ENCODE measurements around the gene HES6. TPM values are rescaled to one million over a fixed set of nuclear protein-coding genes. Genes with fewer than 3 reads are reported as not detected.

The HES6 gene
- total RNA-seq, 4 donors from 2014 or later = 10.2 to 17.0 (median 11.2) TPM

DNA sequence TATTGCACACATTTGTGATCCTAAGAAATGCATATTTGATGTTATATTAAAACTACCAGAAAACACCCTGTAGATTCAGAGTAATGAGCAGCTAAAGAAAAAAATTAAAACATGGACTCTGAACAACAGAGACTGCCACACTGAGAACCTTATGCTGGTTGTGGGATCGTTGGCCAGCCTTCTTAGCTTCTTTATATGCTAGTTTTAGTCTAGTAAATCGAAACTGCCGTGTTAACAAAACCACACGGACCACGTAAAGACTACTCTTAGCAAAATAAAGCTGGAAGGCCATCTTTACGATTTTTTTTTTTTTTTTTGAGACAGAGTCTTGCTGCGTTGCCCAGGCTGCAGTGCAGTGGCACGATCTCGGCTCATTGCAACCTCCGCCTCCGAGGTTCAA is 25.8 kb upstream of the HES6 start:
- 89% methylated on average over 11 of the region's 11 CpGs for WGBS
- intact Hi-C loops (cut with DNase I) = loop anchor here (10.0 kb wide), 1 partner anchor 61 kb away; the partner anchor contains the start of gene ILKAP
- Histone ChIP-seq H3K9me3 (no peaks in the 10 kb centered on the region), H3K36me3 (peaks cover 27 to 91% (median 79%) of the 10 kb centered on the region in 4 donors), H3K27ac (replicated peaks in 1 of 4) (no peak overlapping the region), H3K4me1 (peaks cover 23 to 33% (median 25%) of the 10 kb centered on the region in 4 donors), H3K27me3 (no peaks in the 10 kb centered on the region), H3K4me3 (no peak overlapping the region)
- TF ChIP-seq EP300 (IDR thresholded peaks at IDR 0.05) (no peak), POLR2A (IDR thresholded peaks at IDR 0.05; ENCODE audit: low read depth) (no peak), POLR2AphosphoS5 (IDR thresholded peaks at IDR 0.05) (no peak)
- TF ChIP-seq, protein P1, sequence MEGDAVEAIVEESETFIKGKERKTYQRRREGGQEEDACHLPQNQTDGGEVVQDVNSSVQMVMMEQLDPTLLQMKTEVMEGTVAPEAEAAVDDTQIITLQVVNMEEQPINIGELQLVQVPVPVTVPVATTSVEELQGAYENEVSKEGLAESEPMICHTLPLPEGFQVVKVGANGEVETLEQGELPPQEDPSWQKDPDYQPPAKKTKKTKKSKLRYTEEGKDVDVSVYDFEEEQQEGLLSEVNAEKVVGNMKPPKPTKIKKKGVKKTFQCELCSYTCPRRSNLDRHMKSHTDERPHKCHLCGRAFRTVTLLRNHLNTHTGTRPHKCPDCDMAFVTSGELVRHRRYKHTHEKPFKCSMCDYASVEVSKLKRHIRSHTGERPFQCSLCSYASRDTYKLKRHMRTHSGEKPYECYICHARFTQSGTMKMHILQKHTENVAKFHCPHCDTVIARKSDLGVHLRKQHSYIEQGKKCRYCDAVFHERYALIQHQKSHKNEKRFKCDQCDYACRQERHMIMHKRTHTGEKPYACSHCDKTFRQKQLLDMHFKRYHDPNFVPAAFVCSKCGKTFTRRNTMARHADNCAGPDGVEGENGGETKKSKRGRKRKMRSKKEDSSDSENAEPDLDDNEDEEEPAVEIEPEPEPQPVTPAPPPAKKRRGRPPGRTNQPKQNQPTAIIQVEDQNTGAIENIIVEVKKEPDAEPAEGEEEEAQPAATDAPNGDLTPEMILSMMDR (IDR thresholded peaks at IDR 0.05) = no peak
- DNase-seq (ENCODE audit: extremely low spot score) = no peak

DNA sequence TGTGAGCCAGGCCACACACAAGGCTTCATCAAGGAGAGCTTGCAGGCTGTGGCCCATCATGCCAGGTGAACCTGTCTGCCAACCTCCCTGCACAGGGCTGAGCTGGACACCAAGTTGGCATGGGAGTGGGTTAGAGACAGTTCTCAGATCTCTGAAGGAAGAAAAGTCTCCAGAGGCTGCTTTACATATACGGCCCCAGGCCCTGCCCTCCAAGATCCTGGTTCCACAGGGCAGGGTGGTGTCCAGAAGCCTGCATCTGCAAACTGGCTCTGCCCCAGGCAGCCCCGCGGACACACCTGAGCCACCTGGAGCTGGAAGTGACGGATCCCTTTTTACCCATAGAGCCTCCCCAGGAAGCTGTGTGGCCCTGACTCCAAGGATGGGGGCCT is 24.2 kb upstream of the HES6 start:
- H3K36me3 ChIP-seq = peaks cover 29 to 91% (median 81%) of the 10 kb centered on the region in 4 donors
- no peak for DNase-seq (ENCODE audit: extremely low spot score)
- 90% methylated on average over 2 of the region's 4 CpGs for WGBS

GRCh38 chr2:238263204-238264071 is 23.6 kb upstream of the HES6 start:
- intact Hi-C loops (cut with DNase I) = loop anchor here (2.0 to 10.0 kb wide), 3 partner anchors 59 to 407 kb away; partner anchors contain the start of genes ERFE and ILKAP
- Histone ChIP-seq H3K27me3 (no peaks in the 10 kb centered on the region), H3K4me3 (no peak overlapping the region), H3K27ac (replicated peaks in 1 of 4) (peak overlapping the region; percentile 51 to 63 (median 58)), H3K4me1 (peaks cover 23 to 33% (median 25%) of the 10 kb centered on the region in 4 donors), H3K9me3 (no peaks in the 10 kb centered on the region), H3K36me3 (peaks cover 27 to 91% (median 82%) of the 10 kb centered on the region in 4 donors)
- TF ChIP-seq EP300 (IDR thresholded peaks at IDR 0.05) = no peak
- peak; percentile 32 to 65 for TF ChIP-seq POLR2AphosphoS5 (IDR thresholded peaks at IDR 0.05)
- no peak for TF ChIP-seq POLR2A (IDR thresholded peaks at IDR 0.05; ENCODE audit: low read depth)
- TF ChIP-seq, protein P1 (IDR thresholded peaks at IDR 0.05) = peak; percentile 77 to 90 (median 79)
- DNase-seq (ENCODE audit: extremely low spot score) = peak; percentile 98
- 17% methylated on average over 13 of the region's 13 CpGs for WGBS

More for the DNA sequence above, 24.2 kb upstream of the HES6 start:
- Histone ChIP-seq H3K27me3 (no peaks in the 10 kb centered on the region), H3K4me3 (no peak overlapping the region), H3K4me1 (peaks cover 23 to 33% (median 25%) of the 10 kb centered on the region in 4 donors), H3K9me3 (no peaks in the 10 kb centered on the region), H3K27ac (replicated peaks in 1 of 4) (peak overlapping the region; percentile 51 to 63 (median 58))
- intact Hi-C loops (cut with DNase I) = loop anchor here (5.0 to 10.0 kb wide), 2 partner anchors 59 to 107 kb away; partner anchors contain the start of genes ERFE and ILKAP
- TF ChIP-seq POLR2AphosphoS5 (IDR thresholded peaks at IDR 0.05) = no peak
- TF ChIP-seq, protein P1 (IDR thresholded peaks at IDR 0.05) = no peak
- TF ChIP-seq POLR2A (IDR thresholded peaks at IDR 0.05; ENCODE audit: low read depth) = no peak
- TF ChIP-seq EP300 (IDR thresholded peaks at IDR 0.05) = no peak

- WGBS = 90% methylated on average over 12 of the region's 12 CpGs
- intact Hi-C loops (cut with DNase I) = loop anchor here (2.0 to 10.0 kb wide), 3 partner anchors 58 to 406 kb away; partner anchors contain the start of genes ERFE and ILKAP
- no peaks in the 10 kb centered on the region for H3K27me3 ChIP-seq
- no peak for DNase-seq (ENCODE audit: extremely low spot score)
- TF ChIP-seq, protein P1 (IDR thresholded peaks at IDR 0.05) = no peak
- TF ChIP-seq EP300 (IDR thresholded peaks at IDR 0.05) (no peak), POLR2AphosphoS5 (IDR thresholded peaks at IDR 0.05) (no peak), POLR2A (IDR thresholded peaks at IDR 0.05; ENCODE audit: low read depth) (no peak)
- no peaks in the 10 kb centered on the region for H3K9me3 ChIP-seq
- peaks cover 25 to 91% (median 82%) of the 10 kb centered on the region in 4 donors for H3K36me3 ChIP-seq
- peak overlapping the region; percentile 51 to 63 (median 58) for H3K27ac ChIP-seq (replicated peaks in 1 of 4)
- H3K4me3 ChIP-seq = no peak overlapping the region
- H3K4me1 ChIP-seq = peaks cover 23 to 33% (median 25%) of the 10 kb centered on the region in 4 donors
Measured at GRCh38 chr2:238262496-238263122, 22.8 kb upstream of the HES6 start.
